NK-92 treated with Interleukin-12 subunit alpha and Interleukin-12 subunit beta, amount 100 ng/mL, for 24 hours (cell line): ENCODE results near the gene STUB1.
A peak's percentile ranks its signal among the peaks of the same experiment; 100 is the strongest.

Source experiments
- DNase-seq: peaks from one replicate; lab custom pipeline; 2025; lab: John Stamatoyannopoulos, UW

STUB1 gene

GRCh38 chr16:679814-680624 lies at the start of gene STUB1:
Gene STUB1, plus strand, starts transcription at chr16:680410. Its CDS starts 116 bp downstream, at chr16:680526.
- peak; percentile 82 for DNase-seq

DNA sequence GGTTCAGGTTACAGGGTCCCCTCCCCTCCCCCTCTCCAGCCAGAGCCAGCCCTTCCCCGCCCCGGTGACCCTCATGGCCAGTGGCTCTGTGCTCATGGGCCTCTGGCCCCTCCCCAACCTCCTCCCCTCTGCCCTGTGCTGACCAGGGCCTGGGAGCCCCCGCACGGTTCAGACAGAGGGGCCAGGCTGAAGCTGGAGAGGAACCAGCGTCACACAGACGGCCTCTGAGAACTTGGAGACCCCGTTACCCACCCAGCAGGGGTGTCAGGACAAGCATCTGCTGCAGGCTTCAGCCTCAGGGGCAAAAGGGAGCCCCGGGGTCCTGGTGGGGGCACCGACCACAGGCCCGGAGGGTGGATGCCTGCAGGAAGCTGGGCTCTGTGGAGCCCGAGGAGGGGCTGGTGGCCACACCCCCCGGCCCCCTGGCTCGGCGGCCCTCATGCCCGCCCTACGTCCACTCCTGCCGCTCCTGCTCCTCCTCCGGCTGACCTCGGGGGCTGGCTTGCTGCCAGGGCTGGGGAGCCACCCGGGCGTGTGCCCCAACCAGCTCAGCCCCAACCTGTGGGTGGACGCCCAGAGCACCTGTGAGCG lies 49.3 kb upstream of the STUB1 start, which contains the start of gene WFIKKN1:
Gene WFIKKN1 (plus strand): TSS at position 171 of the 591 bp plus-strand sequence. CDS start 269 bp downstream, at position 440.
- no peak for DNase-seq

DNA sequence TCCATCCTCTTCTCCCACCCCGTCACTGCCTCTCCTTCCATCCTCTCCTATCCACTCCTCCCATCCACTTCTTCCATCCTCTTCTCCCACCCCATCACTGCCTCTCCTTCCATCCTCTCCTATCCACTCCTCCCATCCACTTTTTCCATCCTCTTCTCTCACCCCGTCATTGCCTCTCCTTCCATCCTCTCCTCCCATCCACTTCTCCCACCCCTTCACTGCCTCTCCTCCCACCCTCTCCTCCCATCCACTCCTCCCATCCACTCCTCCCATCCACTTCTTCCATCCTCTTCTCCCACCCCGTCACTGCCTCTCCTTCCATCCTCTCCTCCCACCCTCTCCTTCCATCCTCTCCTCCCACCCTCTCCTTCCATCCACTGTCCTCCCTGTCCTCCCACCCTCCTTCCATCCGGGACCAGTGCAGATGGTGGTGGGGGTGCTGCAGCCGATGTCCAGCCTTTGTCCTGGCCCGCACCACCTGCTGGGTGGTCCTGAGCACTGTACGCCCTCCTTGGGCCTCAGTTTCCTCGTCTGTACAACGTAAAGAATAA lies 48.3 kb upstream of the STUB1 start:
- no peak for DNase-seq

GRCh38 chr16:632486-633335 lies 47.5 kb upstream of the STUB1 start:
- DNase-seq = no peak

DNA sequence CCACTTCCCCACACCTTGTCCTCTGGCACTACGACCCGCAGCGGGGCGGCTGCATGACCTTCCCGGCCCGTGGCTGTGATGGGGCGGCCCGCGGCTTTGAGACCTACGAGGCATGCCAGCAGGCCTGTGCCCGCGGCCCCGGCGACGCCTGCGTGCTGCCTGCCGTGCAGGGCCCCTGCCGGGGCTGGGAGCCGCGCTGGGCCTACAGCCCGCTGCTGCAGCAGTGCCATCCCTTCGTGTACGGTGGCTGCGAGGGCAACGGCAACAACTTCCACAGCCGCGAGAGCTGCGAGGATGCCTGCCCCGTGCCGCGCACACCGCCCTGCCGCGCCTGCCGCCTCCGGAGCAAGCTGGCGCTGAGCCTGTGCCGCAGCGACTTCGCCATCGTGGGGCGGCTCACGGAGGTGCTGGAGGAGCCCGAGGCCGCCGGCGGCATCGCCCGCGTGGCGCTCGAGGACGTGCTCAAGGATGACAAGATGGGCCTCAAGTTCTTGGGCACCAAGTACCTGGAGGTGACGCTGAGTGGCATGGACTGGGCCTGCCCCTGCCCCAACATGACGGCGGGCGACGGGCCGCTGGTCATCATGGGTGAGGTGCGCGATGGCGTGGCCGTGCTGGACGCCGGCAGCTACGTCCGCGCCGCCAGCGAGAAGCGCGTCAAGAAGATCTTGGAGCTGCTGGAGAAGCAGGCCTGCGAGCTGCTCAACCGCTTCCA lies 46.7 kb upstream of the STUB1 start:
- DNase-seq = no peak

DNA sequence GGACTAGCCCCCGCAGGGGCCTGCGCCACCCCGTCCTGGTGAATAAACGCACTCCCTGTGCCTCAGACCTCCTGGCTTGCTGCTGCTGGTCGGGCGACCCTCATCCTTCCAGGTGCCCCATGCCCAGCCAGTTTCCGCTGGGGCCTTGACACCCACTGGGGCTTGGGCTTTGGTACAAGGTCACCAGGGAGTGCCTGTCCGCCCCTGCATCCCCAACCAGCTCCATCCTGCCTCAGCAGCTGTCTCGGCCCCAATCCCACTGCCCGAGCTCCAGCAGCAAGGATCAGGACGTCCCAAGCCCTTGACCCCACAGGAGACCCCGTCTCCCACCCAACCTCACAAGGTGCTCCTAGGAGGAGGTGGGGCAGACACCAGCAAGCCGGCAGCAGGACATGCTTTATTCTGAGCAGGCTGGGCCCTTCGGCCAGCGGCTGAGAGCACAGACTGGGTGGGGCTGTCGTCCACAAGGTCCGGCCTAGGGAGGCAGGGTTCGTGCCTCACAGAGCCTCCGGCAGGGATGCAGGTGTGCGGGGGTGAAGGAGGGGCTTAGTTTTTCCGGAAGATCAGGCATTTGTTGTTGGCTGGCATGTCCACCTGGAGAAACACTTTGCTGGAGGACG lies 46.0 kb upstream of the STUB1 start:
- no peak for DNase-seq

DNA sequence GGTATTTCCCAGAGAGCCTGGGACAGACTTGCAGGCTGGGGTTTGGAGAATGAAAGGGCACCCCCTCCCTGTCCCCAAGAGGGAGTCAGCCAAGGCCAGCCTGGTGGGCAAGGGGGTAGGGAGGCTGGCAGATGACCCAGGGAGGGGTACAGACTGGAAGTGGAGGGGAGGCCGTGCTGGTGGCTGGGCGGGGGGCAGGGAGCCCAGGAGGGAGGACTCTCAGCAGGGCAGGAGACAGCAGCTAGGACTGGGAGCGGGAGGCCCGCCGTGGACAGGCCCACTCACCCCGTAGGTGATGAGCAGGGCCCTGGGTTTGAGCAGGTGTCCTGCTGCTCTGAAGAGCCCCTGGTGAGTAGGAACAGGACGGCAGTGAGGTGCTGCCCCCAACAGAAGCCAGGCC lies 45.2 kb upstream of the STUB1 start:
- no peak for DNase-seq

DNA sequence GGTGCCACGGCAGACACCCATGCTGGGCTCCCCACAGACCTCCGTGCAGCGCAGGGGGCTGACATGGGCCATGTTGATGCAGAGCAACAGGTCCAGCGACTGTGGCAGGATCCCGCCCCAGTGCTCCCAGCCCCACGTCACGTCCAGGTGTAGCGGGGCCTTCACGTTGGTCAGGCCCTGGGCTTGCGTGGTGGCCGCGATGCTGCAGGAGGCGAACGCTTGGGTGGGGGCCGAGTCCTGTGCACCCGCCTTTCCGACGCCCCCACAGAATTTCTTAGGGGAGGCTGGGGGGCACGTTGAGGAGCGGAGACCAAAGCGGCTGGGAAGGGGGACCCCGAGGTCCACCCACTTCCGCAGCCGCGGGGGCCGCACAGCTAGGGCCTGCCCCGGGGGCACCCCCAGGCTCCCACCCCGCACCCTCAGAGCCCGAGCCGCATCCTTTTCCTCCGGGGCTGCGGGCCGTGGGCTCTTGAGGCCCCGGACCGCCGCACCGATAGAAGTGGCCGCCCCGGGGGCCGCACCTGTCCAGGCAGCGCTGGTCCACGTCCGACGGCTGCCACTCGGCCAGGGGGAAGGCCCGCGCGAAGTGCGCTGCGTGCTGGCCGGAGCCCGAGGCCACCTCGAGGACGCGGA lies 44.5 kb upstream of the STUB1 start:
- DNase-seq = no peak

DNA sequence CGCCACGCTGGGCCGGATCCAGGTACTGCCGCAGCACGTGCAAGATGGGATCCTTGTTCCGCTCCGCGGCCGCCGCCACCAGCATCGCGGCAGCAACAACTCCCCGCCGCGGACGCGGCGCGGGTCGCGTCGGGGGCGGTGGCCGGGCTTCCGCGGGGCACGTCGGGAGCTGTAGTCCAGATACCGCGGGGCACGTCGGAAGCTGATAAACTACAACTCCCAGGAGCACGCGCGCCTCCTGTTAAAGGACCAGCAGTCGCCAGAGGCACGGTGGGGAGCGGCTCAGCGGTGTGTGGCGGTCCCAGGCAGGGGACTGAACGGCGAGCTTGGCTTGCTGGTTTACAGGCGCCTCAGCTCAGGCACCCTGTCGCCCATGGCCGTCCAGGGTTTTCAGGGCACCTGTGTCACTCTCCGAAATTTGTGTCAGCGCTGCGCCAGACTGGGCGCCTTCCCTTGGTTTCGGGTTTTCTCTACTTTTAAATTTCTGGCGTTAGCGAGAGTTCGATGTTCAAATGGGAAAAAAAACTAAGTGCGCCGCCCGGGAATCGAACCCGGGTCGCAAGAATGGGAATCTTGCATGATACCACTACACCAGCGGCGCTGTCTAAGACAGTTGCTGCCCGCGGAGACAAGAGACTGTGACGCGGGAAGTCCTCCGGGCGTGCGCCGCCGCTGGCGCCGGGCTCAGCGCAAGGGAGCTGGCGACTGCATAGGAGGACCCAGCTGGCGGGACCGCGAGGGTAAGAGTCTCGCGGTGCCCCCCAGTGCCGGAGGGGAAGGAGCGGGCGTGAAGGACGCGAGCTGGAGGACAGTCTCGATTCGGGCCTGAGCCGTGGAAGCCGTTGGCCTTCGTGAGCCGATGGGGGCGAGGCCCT lies 43.8 kb upstream of the STUB1 start, which contains the start of gene METTL26:
Gene METTL26 (minus strand): TSS at position 100 of the 875 bp plus-strand sequence. CDS start 15 bp downstream, at position 85.
- DNase-seq = peak; percentile 94

DNA sequence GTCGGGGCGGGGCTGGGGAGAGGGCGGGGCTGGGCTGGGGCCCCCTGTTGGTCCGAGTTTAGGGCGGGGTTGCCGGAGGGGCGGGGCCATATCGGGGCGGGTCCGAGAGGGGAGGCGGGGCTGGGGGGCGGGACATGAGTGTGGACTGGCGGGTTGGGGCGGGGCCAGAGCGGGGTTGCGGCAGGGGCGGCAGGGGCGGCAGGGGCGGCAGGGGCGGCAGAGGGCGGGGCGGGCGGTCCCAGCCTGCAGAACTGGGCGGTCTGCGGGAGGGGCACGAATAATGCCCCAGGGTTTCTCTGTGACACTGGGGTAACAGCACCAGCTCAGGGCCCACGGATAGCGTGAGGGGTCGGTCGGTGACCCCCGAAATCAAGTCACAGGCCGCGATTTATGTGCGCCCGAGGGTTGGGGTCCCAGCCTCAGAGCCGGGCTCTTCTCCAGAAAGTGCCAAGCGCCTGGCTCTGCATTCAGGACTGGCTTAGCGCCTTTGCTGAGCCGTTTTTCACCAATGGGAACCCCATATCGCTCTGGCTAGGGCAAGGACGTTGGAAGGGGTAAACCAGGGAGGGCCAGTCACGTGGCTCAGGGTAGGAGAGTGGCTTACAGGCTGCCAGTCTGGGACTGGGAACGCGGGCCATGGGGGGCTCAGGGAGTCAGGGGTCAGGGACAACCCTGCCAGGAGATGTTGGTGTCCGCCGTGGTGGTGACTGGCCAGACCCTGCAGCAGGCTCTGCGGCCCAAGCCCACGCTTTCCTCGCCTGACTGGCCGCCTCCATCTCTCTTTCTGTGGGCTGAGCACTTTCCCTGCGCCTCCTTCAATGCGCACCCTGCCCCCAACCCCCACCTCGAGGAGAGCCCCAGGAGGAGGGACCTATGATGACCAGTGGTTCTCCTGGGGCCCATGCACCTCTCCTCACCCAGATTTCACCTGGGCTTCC lies 42.9 kb upstream of the STUB1 start:
- DNase-seq = peak; percentile 82

GRCh38 chr16:638034-638543 lies 42.1 kb upstream of the STUB1 start:
- DNase-seq = no peak

DNA sequence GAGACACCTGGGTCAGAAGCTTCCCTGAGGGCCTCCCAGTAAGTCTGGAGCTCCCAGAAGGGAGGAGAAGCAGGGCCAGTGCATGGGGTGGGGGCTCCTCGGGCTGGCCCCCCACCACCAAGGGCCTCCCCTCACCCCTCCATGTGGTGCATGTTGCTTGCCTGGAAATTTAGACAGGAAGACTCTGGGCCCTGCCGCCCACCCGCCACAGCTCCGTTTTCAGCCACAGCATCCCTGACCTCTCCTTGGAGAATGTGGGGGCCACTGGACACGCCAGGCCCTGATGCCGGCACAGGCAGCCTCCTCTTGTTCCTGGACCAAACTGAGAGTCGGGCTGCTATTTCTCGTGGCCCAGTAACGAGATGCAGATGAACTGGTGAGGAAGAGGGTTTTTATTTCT lies 41.4 kb upstream of the STUB1 start:
- DNase-seq = no peak

- DNase-seq = no peak
These were observed 39.6 kb upstream of the STUB1 start for GRCh38 chr16:640614-641013.

DNA sequence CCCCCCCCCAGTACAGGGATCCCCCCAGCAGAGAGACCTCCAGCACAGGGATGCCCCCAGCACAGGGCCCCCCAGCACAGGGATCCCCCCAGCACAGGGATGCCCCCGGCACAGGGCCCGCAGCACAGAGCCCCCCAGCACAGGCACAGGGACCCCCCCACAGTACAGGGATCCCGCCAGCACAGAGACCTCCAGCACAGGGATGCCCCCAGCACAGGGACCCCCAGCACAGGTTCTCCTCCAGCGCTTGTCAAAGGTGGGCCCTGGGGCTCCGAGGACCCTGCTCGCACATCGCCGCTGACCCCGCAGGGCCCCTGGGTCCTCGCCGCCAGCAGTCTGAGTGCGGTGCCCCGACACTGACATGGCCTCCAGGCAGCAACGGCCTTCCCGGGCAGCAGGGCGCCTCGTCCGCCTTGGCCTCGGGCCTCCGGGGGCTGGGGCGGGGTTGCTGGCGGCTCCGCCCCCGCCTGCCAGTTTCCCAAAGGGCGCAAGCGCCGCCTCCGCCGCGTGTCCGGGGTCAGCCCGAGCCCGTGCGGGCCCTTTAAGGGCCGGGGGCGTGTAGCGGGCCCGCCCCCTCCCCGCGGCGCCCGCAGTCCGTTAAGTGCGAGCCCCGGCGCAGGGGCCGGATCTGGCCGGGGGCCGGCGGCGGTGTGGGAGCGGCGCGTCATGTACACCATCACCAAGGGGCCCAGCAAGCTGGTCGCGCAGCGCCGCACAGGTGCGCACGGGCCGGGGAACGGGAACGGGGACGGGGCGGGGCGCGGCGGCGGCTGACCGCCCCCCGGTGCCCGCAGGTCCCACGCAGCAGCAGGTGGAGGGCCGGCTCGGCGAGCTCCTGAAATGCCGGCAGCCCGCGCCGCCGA lies 38.7 kb upstream of the STUB1 start, which contains the start of gene MCRIP2:
Gene MCRIP2 (plus strand): TSS at position 503 of the 863 bp plus-strand sequence. CDS start 164 bp downstream, at position 667.
- peak; percentile 36 for DNase-seq

DNA sequence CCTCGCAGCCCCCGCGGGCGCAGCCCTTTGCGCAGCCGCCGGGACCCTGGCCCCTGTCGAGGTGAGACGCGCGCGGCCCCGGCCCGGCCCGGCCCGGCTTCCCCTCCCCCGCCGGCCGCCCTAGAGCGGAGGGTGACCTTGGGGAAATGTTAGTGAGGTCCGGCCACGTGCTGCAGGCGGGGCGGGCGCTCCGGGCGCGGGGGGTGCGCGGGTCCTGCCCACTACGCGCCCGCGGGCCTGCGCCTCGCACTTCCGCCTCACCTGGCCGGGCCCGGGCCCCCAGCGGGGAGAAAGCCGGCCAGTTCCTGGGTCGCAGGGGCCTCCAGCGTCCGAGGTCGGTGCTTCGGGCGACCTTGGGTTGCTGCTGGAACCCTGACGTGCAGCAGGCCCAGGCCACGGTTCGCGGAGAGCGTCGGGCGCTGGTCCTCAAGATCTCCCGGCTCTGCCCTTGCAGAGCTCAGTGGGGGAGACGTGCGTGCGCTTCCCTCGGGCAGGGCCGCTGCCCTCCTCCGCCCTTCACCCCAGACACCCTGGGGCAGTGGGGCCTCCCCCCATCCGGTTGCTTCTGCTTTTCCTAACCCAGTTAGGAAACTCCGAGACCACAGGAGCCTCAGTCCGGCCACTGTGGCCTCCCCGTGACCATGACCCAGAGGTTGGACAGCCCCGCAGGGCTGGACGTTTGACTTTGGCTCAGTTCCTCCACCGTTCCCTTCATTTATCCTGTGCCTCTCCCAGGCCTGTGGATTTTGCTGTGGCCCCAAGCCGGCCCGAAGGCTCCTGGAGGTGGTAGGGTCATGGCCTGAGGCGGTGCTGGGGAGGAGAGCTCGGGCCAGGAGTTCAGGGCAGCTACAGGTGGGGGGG lies 37.8 kb upstream of the STUB1 start:
- DNase-seq = no peak

GRCh38 chr16:643050-643368 lies 37.2 kb upstream of the STUB1 start:
- DNase-seq = no peak
